Measurements from ENCODE around the gene FBXO3. TPM values are rescaled to one million over a fixed set of nuclear protein-coding genes. Genes with fewer than 3 reads are reported as not detected.
A peak's percentile ranks its signal among the peaks of the same experiment; 100 is the strongest.

The FBXO3 gene
- total and polyA plus RNA-seq, 2 of the 13 experiments (the other 11 are each of a cell fraction or from before 2014, with no cell fraction given) = 20.4 to 27.6 TPM

- 0 out of 2 replicates have a peak, but pooled peaks have one; percentile 46 for TF ChIP-seq MYPOP (CRISPR knock-in tag; IDR thresholded peaks at IDR 0.05)
- no peak for TF ChIP-seq ZNF275 (CRISPR knock-in tag; IDR thresholded peaks at IDR 0.05; ENCODE audit: borderline replicate concordance)
- no peak for TF ChIP-seq ZNF878 (CRISPR knock-in tag; IDR thresholded peaks at IDR 0.05)
- TF ChIP-seq ZNF75D (CRISPR knock-in tag; IDR thresholded peaks at IDR 0.05; ENCODE audit: borderline replicate concordance) = 0 out of 2 replicates have a peak, but pooled peaks have one; percentile 8
- TF ChIP-seq ZNF430 (CRISPR knock-in tag; IDR thresholded peaks at IDR 0.05) = peak; percentile 6; the same call in 1 of the 2 replicates
- TF ChIP-seq GRHL1 (CRISPR knock-in tag; conservative IDR thresholded peaks at IDR 0.05) = no peak
- TF ChIP-seq MYC (CRISPR knock-in tag; IDR thresholded peaks at IDR 0.05; ENCODE audit: borderline replicate concordance) = peak; percentile 62; the same call in 1 of the 2 replicates
- TF ChIP-seq, protein P1, sequence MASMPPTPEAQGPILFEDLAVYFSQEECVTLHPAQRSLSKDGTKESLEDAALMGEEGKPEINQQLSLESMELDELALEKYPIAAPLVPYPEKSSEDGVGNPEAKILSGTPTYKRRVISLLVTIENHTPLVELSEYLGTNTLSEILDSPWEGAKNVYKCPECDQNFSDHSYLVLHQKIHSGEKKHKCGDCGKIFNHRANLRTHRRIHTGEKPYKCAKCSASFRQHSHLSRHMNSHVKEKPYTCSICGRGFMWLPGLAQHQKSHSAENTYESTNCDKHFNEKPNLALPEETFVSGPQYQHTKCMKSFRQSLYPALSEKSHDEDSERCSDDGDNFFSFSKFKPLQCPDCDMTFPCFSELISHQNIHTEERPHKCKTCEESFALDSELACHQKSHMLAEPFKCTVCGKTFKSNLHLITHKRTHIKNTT (CRISPR knock-in tag; IDR thresholded peaks at IDR 0.05) = peak; percentile 61; the same call in 1 of the 2 replicates
- no peak for TF ChIP-seq JUN (CRISPR knock-in tag; IDR thresholded peaks at IDR 0.05)
- TF ChIP-seq, protein P2, sequence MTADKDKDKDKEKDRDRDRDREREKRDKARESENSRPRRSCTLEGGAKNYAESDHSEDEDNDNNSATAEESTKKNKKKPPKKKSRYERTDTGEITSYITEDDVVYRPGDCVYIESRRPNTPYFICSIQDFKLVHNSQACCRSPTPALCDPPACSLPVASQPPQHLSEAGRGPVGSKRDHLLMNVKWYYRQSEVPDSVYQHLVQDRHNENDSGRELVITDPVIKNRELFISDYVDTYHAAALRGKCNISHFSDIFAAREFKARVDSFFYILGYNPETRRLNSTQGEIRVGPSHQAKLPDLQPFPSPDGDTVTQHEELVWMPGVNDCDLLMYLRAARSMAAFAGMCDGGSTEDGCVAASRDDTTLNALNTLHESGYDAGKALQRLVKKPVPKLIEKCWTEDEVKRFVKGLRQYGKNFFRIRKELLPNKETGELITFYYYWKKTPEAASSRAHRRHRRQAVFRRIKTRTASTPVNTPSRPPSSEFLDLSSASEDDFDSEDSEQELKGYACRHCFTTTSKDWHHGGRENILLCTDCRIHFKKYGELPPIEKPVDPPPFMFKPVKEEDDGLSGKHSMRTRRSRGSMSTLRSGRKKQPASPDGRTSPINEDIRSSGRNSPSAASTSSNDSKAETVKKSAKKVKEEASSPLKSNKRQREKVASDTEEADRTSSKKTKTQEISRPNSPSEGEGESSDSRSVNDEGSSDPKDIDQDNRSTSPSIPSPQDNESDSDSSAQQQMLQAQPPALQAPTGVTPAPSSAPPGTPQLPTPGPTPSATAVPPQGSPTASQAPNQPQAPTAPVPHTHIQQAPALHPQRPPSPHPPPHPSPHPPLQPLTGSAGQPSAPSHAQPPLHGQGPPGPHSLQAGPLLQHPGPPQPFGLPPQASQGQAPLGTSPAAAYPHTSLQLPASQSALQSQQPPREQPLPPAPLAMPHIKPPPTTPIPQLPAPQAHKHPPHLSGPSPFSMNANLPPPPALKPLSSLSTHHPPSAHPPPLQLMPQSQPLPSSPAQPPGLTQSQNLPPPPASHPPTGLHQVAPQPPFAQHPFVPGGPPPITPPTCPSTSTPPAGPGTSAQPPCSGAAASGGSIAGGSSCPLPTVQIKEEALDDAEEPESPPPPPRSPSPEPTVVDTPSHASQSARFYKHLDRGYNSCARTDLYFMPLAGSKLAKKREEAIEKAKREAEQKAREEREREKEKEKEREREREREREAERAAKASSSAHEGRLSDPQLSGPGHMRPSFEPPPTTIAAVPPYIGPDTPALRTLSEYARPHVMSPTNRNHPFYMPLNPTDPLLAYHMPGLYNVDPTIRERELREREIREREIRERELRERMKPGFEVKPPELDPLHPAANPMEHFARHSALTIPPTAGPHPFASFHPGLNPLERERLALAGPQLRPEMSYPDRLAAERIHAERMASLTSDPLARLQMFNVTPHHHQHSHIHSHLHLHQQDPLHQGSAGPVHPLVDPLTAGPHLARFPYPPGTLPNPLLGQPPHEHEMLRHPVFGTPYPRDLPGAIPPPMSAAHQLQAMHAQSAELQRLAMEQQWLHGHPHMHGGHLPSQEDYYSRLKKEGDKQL (CRISPR knock-in tag; IDR thresholded peaks at IDR 0.05; ENCODE audit: low read depth) = no peak
- TF ChIP-seq TFAP4 (IDR thresholded peaks at IDR 0.05; ENCODE audit: borderline replicate concordance, low read depth) = 0 out of 2 replicates have a peak, but pooled peaks have one; percentile 11
- no peak for TF ChIP-seq MLX (CRISPR knock-in tag; IDR thresholded peaks at IDR 0.05)
- no peak for TF ChIP-seq TAF15 (IDR thresholded peaks at IDR 0.05; ENCODE audit: low read depth, low read length, poor library complexity, severe bottlenecking)
- TF ChIP-seq NKX3-1 (CRISPR knock-in tag; IDR thresholded peaks at IDR 0.05) = 0 out of 2 replicates have a peak, but pooled peaks have one; percentile 46
- TF ChIP-seq SALL1 (CRISPR knock-in tag; IDR thresholded peaks at IDR 0.05) = peak; percentile 8; the same call in 1 of the 2 replicates
Observed at GRCh38 chr11:33736148-33736812, 38.0 kb downstream of the FBXO3 start, which contains the start of gene CD59 (continued).

Measured in HepG2 (cell line).